Iris pigment epithelial cell (primary cell): ENCODE results near the gene DCX.

ENCODE experiments used
- DNase-seq: peaks from one replicate; pipeline ENCODE4 v3.0.0-alpha.2; 2011; ENCODE audit warnings: low read depth

DCX gene

GRCh38 chrX:111411983-111412382, at the start of gene DCX:
DCX (minus strand) TSS chrX:111412192; CDS start chrX:111410398, 1,794 bp downstream.
- no peak for DNase-seq

- DNase-seq: no peak
Measured at GRCh38 chrX:111460607-111461006, 48.6 kb upstream of the DCX start.

- DNase-seq: no peak
Measured at GRCh38 chrX:111447298-111447697, 35.3 kb upstream of the DCX start.

GRCh38 chrX:111445485-111445884, 33.5 kb upstream of the DCX start:
- peak; percentile 52 for DNase-seq

- no peak for DNase-seq
Measured at GRCh38 chrX:111444881-111445280, 32.9 kb upstream of the DCX start.

- DNase-seq: no peak
Measured at GRCh38 chrX:111443946-111444345, 32.0 kb upstream of the DCX start.

GRCh38 chrX:111442791-111443190, 30.8 kb upstream of the DCX start:
- no peak for DNase-seq

- DNase-seq: no peak
Measured at GRCh38 chrX:111435469-111435868, 23.5 kb upstream of the DCX start.

GRCh38 chrX:111431001-111431400, 19.0 kb upstream of the DCX start:
- no peak for DNase-seq

GRCh38 chrX:111411557-111411956, 435 bp downstream of the DCX start:
- DNase-seq: no peak

- DNase-seq: no peak
Measured at GRCh38 chrX:111410590-111411078, 1.4 kb downstream of the DCX start.

- DNase-seq: no peak
Measured at GRCh38 chrX:111409326-111409725, 2.7 kb downstream of the DCX start.

GRCh38 chrX:111407948-111408347, 4.0 kb downstream of the DCX start:
- no peak for DNase-seq

- no peak for DNase-seq
Measured at GRCh38 chrX:111402344-111402743, 9.6 kb downstream of the DCX start.

- DNase-seq: no peak
Measured at GRCh38 chrX:111395149-111395548, 16.8 kb downstream of the DCX start.

GRCh38 chrX:111394569-111394968, 17.4 kb downstream of the DCX start:
- no peak for DNase-seq

- no peak for DNase-seq
Measured at GRCh38 chrX:111387470-111388070, 24.4 kb downstream of the DCX start.

GRCh38 chrX:111386615-111387233, 25.3 kb downstream of the DCX start:
- no peak for DNase-seq

- no peak for DNase-seq
Measured at GRCh38 chrX:111386077-111386476, 25.9 kb downstream of the DCX start.

- DNase-seq: no peak
Measured at GRCh38 chrX:111382277-111382676, 29.7 kb downstream of the DCX start.

GRCh38 chrX:111376897-111377578, 35.0 kb downstream of the DCX start:
- no peak for DNase-seq

- DNase-seq: no peak
Measured at GRCh38 chrX:111376486-111376885, 35.5 kb downstream of the DCX start.

- DNase-seq: peak; percentile 4
Measured at GRCh38 chrX:111375747-111376146, 36.2 kb downstream of the DCX start.
